HepG2 (cell line): Measurements from ENCODE around the gene NPPB. TPM values are rescaled to one million over a fixed set of nuclear protein-coding genes. Genes with fewer than 3 reads are reported as not detected.

Experiments
- AGO2 ChIP-seq: fragments of 200-400 bp; formaldehyde crosslinking; optimal IDR thresholded peaks from 2 replicates; pipeline ENCODE3; 2017; ENCODE audit warnings: mild to moderate bottlenecking, low read depth, low read length, moderate library complexity
- ARID2 ChIP-seq: sonication (generic); formaldehyde crosslinking; IDR thresholded peaks from 2 replicates; pipeline ENCODE4 v1.8.1; 2022; ENCODE audit warnings: mild to moderate bottlenecking, missing genetic modification reagents, borderline replicate concordance
- ATF7 ChIP-seq, 2 experiments: fragments of 450-650 bp in 1 of 2; sonication (generic) in 1 of 2; formaldehyde crosslinking in 1 of 2; IDR thresholded peaks; 2 replicates each; pipeline versions ENCODE4 v1.4.0 to v1.6.1; 2016 to 2020; ENCODE audit warnings: antibody characterized with exemption in 1 of 2, mild to moderate bottlenecking in 1 of 2, missing genetic modification reagents in 1 of 2
- BRF2 ChIP-seq: sonication (generic); formaldehyde crosslinking; IDR thresholded peaks from 2 replicates; pipeline ENCODE4 v1.8.1; 2022; ENCODE audit warnings: mild to moderate bottlenecking, missing genetic modification reagents
- ETV5 ChIP-seq: IDR thresholded peaks from 2 replicates; pipeline ENCODE4 v1.6.1; 2018; ENCODE audit warnings: missing biosample characterization, missing genetic modification reagents, inconsistent platforms, borderline replicate concordance
- GATAD2A ChIP-seq: IDR thresholded peaks from 2 replicates; pipeline ENCODE4 v1.6.1; 2016
- MAZ ChIP-seq, 2 experiments: sonication (generic) in 1 of 2; formaldehyde crosslinking in 1 of 2; IDR thresholded peaks; 2 replicates each; pipeline versions ENCODE4 v1.5.0 to v1.6.1; 2012 to 2020; ENCODE audit warnings: low read depth in 2 of 2, mild to moderate bottlenecking in 2 of 2, borderline replicate concordance in 1 of 2, improper control_type of control experiment in 1 of 2, low read length in 1 of 2, missing genetic modification reagents in 1 of 2, moderate library complexity in 1 of 2
- NCOA1 ChIP-seq: sonication (generic); formaldehyde crosslinking; IDR thresholded peaks from 2 replicates; pipeline ENCODE4 v1.9.0; 2021; ENCODE audit warnings: missing genetic modification reagents
- NR3C1 ChIP-seq: sonication (generic); formaldehyde crosslinking; IDR thresholded peaks from 2 replicates; pipeline ENCODE4 v1.4.0; 2020; ENCODE audit warnings: missing genetic modification reagents
- SIN3A ChIP-seq: IDR thresholded peaks from 2 replicates; pipeline ENCODE4 v1.6.1; 2011; ENCODE audit warnings: low read depth, mild to moderate bottlenecking, control low read depth, low read length, borderline replicate concordance
- SP5 ChIP-seq: IDR thresholded peaks from 2 replicates; pipeline ENCODE4 v1.6.1; 2016; ENCODE audit warnings: low read depth, borderline replicate concordance
- ZBTB38 ChIP-seq: sonication (generic); formaldehyde crosslinking; IDR thresholded peaks from 2 replicates; pipeline ENCODE4 v1.5.1; 2020; ENCODE audit warnings: mild to moderate bottlenecking, missing genetic modification reagents
- ZNF121 ChIP-seq: sonication (generic); formaldehyde crosslinking; IDR thresholded peaks from 2 replicates; pipeline ENCODE4 v1.5.0; 2020; ENCODE audit warnings: mild to moderate bottlenecking, missing genetic modification reagents
- ZNF546 ChIP-seq: sonication (generic); formaldehyde crosslinking; conservative IDR thresholded peaks from 2 replicates; pipeline ENCODE4 v1.8.1; 2023; ENCODE audit warnings: mild to moderate bottlenecking, missing genetic modification reagents
- ZNF567 ChIP-seq: sonication (generic); formaldehyde crosslinking; IDR thresholded peaks from 2 replicates; pipeline ENCODE4 v1.8.1; 2023; ENCODE audit warnings: mild to moderate bottlenecking, missing genetic modification reagents, borderline replicate concordance
- ZNF687 ChIP-seq: sonication (generic); formaldehyde crosslinking; IDR thresholded peaks from 2 replicates; pipeline ENCODE4 v1.5.1; 2020; ENCODE audit warnings: mild to moderate bottlenecking, missing genetic modification reagents, moderate library complexity
- ZNF768 ChIP-seq: sonication (generic); formaldehyde crosslinking; IDR thresholded peaks from 2 replicates; pipeline ENCODE4 v1.4.0; 2020; ENCODE audit warnings: missing genetic modification reagents
- ZNF773 ChIP-seq: sonication (generic); formaldehyde crosslinking; IDR thresholded peaks from 2 replicates; pipeline ENCODE4 v1.4.0; 2020; ENCODE audit warnings: missing genetic modification reagents, borderline replicate concordance
- ZNF850 ChIP-seq: sonication (generic); formaldehyde crosslinking; conservative IDR thresholded peaks from 2 replicates; pipeline ENCODE4 v1.9.0; 2021; ENCODE audit warnings: mild to moderate bottlenecking, missing genetic modification reagents
- polyA plus RNA-seq, 8 experiments: library from polyadenylated mRNA; depleted of rRNA in 3 of 8; stranded (reverse) in 7 of 8; unstranded in 1 of 8; fragments of >200 nt; fragmentation: Illumina TruSeq in 4 of 8; extraction: Trizol in 4 of 8; gene quantifications; 2 replicates each; pipeline versions ENCODE4 v1.2.1 to v1.2.3, GENCODE V29; 2011 to 2016; ENCODE audit warnings: low read depth in 4 of 8, missing spikeins in 1 of 8, mixed read lengths in 1 of 8; ENCODE audit not compliant: insufficient read depth in 1 of 8
- total RNA-seq, 5 experiments: library from RNA; depleted of rRNA; stranded (reverse); fragments of >200 nt; fragmentation: Illumina TruSeq; extraction: Trizol; gene quantifications; 2 replicates each; pipeline ENCODE4 v1.2.3, GENCODE V29; 2016; ENCODE audit warnings: low read depth in 1 of 5
- TF ChIP-seq, protein P1 (sequence below): sonication (generic); formaldehyde crosslinking; IDR thresholded peaks from 2 replicates; pipeline ENCODE4 v1.5.0; 2020; ENCODE audit warnings: mild to moderate bottlenecking, missing genetic modification reagents

The NPPB gene
- total and polyA plus RNA-seq, 2 of the 13 experiments (the other 11 are each of a cell fraction or from before 2014, with no cell fraction given) = 1.9 TPM; not detected in 1

- TF ChIP-seq BRF2 (0 out of 2 replicates have a peak, but pooled peaks have one; percentile 24), ZNF121 (CRISPR knock-in tag) (0 out of 2 replicates have a peak, but pooled peaks have one; percentile 4), ZNF773 (CRISPR knock-in tag) (no peak), ZBTB38 (CRISPR knock-in tag) (0 out of 2 replicates have a peak, but pooled peaks have one; percentile 49), ZNF850 (CRISPR knock-in tag) (no peak), ZNF687 (CRISPR knock-in tag) (peak; percentile 28; the same call in 1 of the 2 replicates), ATF7 (IDR thresholded peaks at IDR 0.05) (peak; percentile 75), ATF7 (CRISPR knock-in tag; IDR thresholded peaks at IDR 0.05) (no peak), ZNF567 (CRISPR knock-in tag) (no peak), GATAD2A (no peak), NR3C1 (CRISPR knock-in tag) (no peak), ARID2 (CRISPR knock-in tag) (0 out of 2 replicates have a peak, but pooled peaks have one; percentile 45), ETV5 (CRISPR knock-in tag) (no peak), SIN3A (0 out of 2 replicates have a peak, but pooled peaks have one; percentile 52), NCOA1 (CRISPR knock-in tag) (0 out of 2 replicates have a peak, but pooled peaks have one; percentile 14), ZNF546 (0 out of 2 replicates have a peak, but pooled peaks have one; percentile 50), SP5 (CRISPR knock-in tag) (peak; percentile 67; the same call in 1 of the 2 replicates), AGO2 (peak; percentile 18), ZNF768 (CRISPR knock-in tag) (0 out of 2 replicates have a peak, but pooled peaks have one; percentile 15), MAZ (IDR thresholded peaks at IDR 0.05; ENCODE audit: borderline replicate concordance, low read depth, low read length) (no peak), MAZ (CRISPR knock-in tag; IDR thresholded peaks at IDR 0.05; ENCODE audit: low read depth) (0 out of 2 replicates have a peak, but pooled peaks have one; percentile 20)
- TF ChIP-seq, protein P1, sequence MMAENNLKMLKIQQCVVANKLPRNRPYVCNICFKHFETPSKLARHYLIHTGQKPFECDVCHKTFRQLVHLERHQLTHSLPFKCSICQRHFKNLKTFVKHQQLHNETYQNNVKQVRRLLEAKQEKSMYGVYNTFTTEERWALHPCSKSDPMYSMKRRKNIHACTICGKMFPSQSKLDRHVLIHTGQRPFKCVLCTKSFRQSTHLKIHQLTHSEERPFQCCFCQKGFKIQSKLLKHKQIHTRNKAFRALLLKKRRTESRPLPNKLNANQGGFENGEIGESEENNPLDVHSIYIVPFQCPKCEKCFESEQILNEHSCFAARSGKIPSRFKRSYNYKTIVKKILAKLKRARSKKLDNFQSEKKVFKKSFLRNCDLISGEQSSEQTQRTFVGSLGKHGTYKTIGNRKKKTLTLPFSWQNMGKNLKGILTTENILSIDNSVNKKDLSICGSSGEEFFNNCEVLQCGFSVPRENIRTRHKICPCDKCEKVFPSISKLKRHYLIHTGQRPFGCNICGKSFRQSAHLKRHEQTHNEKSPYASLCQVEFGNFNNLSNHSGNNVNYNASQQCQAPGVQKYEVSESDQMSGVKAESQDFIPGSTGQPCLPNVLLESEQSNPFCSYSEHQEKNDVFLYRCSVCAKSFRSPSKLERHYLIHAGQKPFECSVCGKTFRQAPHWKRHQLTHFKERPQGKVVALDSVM (CRISPR knock-in tag) = no peak
These were observed 17.2 kb downstream of the NPPB start (continued) for GRCh38 chr1:11841245-11842153.
